Measurements from ENCODE around the gene NOTCH3.

NOTCH3 gene

GRCh38 chr19:15161028-15161984 is 39.5 kb downstream of the NOTCH3 start:
- DNase-seq (ENCODE audit: low read depth) = no peak

GRCh38 chr19:15159251-15159650 is 41.5 kb downstream of the NOTCH3 start:
- no peak for DNase-seq (ENCODE audit: low read depth)

GRCh38 chr19:15156391-15156790 is 44.4 kb downstream of the NOTCH3 start:
- DNase-seq (ENCODE audit: low read depth) = no peak

- no peak for DNase-seq (ENCODE audit: low read depth)
Observed at GRCh38 chr19:15155296-15155695, 45.5 kb downstream of the NOTCH3 start.

- no peak for DNase-seq (ENCODE audit: low read depth)
Observed at GRCh38 chr19:15154002-15154612, 46.7 kb downstream of the NOTCH3 start.

GRCh38 chr19:15149737-15150136 is 51.1 kb downstream of the NOTCH3 start:
- no peak for DNase-seq (ENCODE audit: low read depth)

GRCh38 chr19:15147090-15147489 is 53.7 kb downstream of the NOTCH3 start:
- no peak for DNase-seq (ENCODE audit: low read depth)

GRCh38 chr19:15144046-15144646 is 56.6 kb downstream of the NOTCH3 start:
- DNase-seq (ENCODE audit: low read depth) = no peak

GRCh38 chr19:15142313-15142712 is 58.5 kb downstream of the NOTCH3 start:
- no peak for DNase-seq (ENCODE audit: low read depth)

GRCh38 chr19:15141143-15141542 is 59.7 kb downstream of the NOTCH3 start:
- no peak for DNase-seq (ENCODE audit: low read depth)

GRCh38 chr19:15138427-15138826 is 62.4 kb downstream of the NOTCH3 start:
- DNase-seq (ENCODE audit: low read depth) = no peak

GRCh38 chr19:15137777-15138176 is 63.0 kb downstream of the NOTCH3 start:
- no peak for DNase-seq (ENCODE audit: low read depth)

- DNase-seq (ENCODE audit: low read depth) = no peak
Observed at GRCh38 chr19:15136234-15136954, 64.4 kb downstream of the NOTCH3 start.

- DNase-seq (ENCODE audit: low read depth) = no peak
Observed at GRCh38 chr19:15129856-15130585, 70.8 kb downstream of the NOTCH3 start.

- DNase-seq (ENCODE audit: low read depth) = no peak
Observed at GRCh38 chr19:15128162-15128770, 72.5 kb downstream of the NOTCH3 start.

GRCh38 chr19:15126131-15126910 is 74.5 kb downstream of the NOTCH3 start:
- DNase-seq (ENCODE audit: low read depth) = no peak

GRCh38 chr19:15125232-15126067 is 75.3 kb downstream of the NOTCH3 start:
- peak; percentile 92 for DNase-seq (ENCODE audit: low read depth)

GRCh38 chr19:15124572-15125231 is 76.1 kb downstream of the NOTCH3 start:
- no peak for DNase-seq (ENCODE audit: low read depth)

- DNase-seq (ENCODE audit: low read depth) = no peak
Observed at GRCh38 chr19:15123900-15124299, 76.9 kb downstream of the NOTCH3 start.

Data from T follicular helper cell (primary cell).